ENCODE measurements around the gene ADGRA3.
"Not testable (repeated sequence)": the region's sequence is repeated elsewhere in the genome, so short reads cannot be mapped to it uniquely, and the experiment has no call there.

DNA sequence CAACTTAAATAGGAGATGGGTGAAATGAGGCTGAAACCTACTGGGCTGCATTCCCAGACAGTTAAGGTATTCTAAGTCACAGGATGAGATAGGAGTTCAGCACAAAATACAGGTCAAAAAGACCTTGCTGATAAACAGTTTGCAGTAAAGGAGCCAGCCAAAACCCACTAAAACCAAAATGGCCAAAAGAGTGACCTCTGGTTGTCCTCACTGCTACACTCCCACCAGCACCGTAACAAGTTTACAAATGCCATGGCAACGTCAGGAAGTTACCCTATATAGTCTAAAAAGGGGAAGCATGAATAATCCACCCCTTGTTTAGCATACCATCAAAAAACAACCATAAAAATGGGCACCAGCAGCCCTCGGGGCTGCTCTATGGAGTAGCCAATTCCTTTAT is 133.7 kb downstream of the ADGRA3 start:
- TF ChIP-seq, protein P1, sequence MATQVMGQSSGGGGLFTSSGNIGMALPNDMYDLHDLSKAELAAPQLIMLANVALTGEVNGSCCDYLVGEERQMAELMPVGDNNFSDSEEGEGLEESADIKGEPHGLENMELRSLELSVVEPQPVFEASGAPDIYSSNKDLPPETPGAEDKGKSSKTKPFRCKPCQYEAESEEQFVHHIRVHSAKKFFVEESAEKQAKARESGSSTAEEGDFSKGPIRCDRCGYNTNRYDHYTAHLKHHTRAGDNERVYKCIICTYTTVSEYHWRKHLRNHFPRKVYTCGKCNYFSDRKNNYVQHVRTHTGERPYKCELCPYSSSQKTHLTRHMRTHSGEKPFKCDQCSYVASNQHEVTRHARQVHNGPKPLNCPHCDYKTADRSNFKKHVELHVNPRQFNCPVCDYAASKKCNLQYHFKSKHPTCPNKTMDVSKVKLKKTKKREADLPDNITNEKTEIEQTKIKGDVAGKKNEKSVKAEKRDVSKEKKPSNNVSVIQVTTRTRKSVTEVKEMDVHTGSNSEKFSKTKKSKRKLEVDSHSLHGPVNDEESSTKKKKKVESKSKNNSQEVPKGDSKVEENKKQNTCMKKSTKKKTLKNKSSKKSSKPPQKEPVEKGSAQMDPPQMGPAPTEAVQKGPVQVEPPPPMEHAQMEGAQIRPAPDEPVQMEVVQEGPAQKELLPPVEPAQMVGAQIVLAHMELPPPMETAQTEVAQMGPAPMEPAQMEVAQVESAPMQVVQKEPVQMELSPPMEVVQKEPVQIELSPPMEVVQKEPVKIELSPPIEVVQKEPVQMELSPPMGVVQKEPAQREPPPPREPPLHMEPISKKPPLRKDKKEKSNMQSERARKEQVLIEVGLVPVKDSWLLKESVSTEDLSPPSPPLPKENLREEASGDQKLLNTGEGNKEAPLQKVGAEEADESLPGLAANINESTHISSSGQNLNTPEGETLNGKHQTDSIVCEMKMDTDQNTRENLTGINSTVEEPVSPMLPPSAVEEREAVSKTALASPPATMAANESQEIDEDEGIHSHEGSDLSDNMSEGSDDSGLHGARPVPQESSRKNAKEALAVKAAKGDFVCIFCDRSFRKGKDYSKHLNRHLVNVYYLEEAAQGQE (IDR thresholded peaks at IDR 0.05; ENCODE audit: low read depth, low read length), result not testable (repeated sequence)
- TF ChIP-seq, protein P2, sequence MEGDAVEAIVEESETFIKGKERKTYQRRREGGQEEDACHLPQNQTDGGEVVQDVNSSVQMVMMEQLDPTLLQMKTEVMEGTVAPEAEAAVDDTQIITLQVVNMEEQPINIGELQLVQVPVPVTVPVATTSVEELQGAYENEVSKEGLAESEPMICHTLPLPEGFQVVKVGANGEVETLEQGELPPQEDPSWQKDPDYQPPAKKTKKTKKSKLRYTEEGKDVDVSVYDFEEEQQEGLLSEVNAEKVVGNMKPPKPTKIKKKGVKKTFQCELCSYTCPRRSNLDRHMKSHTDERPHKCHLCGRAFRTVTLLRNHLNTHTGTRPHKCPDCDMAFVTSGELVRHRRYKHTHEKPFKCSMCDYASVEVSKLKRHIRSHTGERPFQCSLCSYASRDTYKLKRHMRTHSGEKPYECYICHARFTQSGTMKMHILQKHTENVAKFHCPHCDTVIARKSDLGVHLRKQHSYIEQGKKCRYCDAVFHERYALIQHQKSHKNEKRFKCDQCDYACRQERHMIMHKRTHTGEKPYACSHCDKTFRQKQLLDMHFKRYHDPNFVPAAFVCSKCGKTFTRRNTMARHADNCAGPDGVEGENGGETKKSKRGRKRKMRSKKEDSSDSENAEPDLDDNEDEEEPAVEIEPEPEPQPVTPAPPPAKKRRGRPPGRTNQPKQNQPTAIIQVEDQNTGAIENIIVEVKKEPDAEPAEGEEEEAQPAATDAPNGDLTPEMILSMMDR (IDR thresholded peaks at IDR 0.05), result not testable (repeated sequence)
- TF ChIP-seq TAF1 (IDR thresholded peaks at IDR 0.05; ENCODE audit: borderline replicate concordance, low read depth, low read length), result not testable (repeated sequence)
